Chondrocyte (in vitro differentiated cells): ENCODE data around the gene CTDP1. TPM values are rescaled to one million over a fixed set of nuclear protein-coding genes. Genes with fewer than 3 reads are reported as not detected.

Source experiments
- DNase-seq: peaks from one replicate; pipeline ENCODE4 v3.0.0; 2021; ENCODE audit warnings: mixed read lengths, low spot score
- H3K27ac Mint-ChIP-seq: one replicate; pipeline ENCODE4 v1.8.0; 2021; ENCODE audit warnings: mild to moderate bottlenecking, moderate library complexity, mixed read lengths; ENCODE audit not compliant: unreplicated experiment
- H3K27me3 Mint-ChIP-seq: 2 replicates; pipeline ENCODE4 v1.8.0; 2021; ENCODE audit warnings: low read depth, mixed read lengths
- H3K36me3 Mint-ChIP-seq: 2 replicates; pipeline ENCODE4 v1.8.0; 2021; ENCODE audit warnings: low read depth, mixed read lengths
- H3K4me1 Mint-ChIP-seq: 2 replicates; pipeline ENCODE4 v1.8.0; 2021; ENCODE audit warnings: low read depth, mild to moderate bottlenecking, mixed read lengths
- H3K4me3 Mint-ChIP-seq: one replicate; pipeline ENCODE4 v1.8.0; 2021; ENCODE audit warnings: mild to moderate bottlenecking, moderate library complexity, mixed read lengths; ENCODE audit not compliant: unreplicated experiment
- H3K9me3 Mint-ChIP-seq: 2 replicates; pipeline ENCODE4 v1.8.0; 2021; ENCODE audit warnings: low read depth, mixed read lengths
- total RNA-seq: library from RNA; stranded (reverse); gene quantifications from 3 replicates; pipeline ENCODE4 v1.2.1, GENCODE V29; 2021
- TF ChIP-seq, protein P1 (sequence below): fragments of 200-600 bp; sonication (generic); IDR thresholded peaks from 2 replicates; pipeline ENCODE4 v1.5.0; 2021; ENCODE audit warnings: antibody characterized with exemption, mild to moderate bottlenecking, moderate library complexity

The CTDP1 gene
- total RNA-seq, 1 donor from 2014 or later = 21.0 TPM

DNA sequence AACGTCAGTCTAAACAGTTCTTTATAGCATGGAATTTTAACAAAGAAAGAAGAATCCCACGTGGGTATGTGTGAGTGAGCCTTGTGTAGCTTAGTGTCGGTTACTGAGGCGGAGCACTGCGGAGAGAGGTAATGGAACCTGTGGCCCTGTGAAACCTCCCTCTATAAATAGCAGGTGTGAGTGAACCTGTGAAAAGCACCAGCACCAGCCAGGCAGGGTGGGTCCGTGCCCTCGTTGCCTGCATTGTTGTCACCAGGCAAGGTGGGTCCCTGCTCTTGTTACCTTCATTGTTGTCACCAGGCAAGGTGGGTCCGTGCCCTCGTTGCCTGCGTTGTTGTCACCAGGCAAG is 4.7 kb downstream of the CTDP1 start:
- H3K27ac Mint-ChIP-seq = no peak overlapping the region
- no peaks in the 10 kb centered on the region for H3K27me3 Mint-ChIP-seq
- DNase-seq = no peak
- no peaks in the 10 kb centered on the region for H3K9me3 Mint-ChIP-seq
- TF ChIP-seq, protein P1, sequence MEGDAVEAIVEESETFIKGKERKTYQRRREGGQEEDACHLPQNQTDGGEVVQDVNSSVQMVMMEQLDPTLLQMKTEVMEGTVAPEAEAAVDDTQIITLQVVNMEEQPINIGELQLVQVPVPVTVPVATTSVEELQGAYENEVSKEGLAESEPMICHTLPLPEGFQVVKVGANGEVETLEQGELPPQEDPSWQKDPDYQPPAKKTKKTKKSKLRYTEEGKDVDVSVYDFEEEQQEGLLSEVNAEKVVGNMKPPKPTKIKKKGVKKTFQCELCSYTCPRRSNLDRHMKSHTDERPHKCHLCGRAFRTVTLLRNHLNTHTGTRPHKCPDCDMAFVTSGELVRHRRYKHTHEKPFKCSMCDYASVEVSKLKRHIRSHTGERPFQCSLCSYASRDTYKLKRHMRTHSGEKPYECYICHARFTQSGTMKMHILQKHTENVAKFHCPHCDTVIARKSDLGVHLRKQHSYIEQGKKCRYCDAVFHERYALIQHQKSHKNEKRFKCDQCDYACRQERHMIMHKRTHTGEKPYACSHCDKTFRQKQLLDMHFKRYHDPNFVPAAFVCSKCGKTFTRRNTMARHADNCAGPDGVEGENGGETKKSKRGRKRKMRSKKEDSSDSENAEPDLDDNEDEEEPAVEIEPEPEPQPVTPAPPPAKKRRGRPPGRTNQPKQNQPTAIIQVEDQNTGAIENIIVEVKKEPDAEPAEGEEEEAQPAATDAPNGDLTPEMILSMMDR = no peak
- no peak overlapping the region for H3K4me3 Mint-ChIP-seq
- H3K36me3 Mint-ChIP-seq = no peaks in the 10 kb centered on the region
- peaks cover 38% of the 10 kb centered on the region for H3K4me1 Mint-ChIP-seq

DNA sequence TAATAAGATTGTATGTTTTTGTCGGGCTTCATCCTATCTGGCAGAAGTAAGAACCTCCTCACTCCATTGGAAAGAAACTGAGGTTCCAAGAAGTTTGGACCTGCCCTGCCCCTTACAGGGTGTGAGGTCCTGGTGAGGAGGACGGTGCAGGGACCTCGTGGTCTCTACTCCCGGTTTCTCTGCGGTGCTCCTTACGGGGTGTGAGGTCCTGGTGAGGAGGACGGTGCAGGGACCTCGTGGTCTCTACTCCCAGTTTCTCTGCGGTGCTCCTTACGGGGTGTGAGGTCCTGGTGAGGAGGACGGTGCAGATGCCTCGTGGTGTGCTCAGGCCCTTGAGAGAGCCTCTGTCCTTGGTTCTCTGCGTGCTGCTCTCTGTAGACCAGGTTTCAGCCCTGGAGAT is 5.2 kb downstream of the CTDP1 start:
- H3K4me1 Mint-ChIP-seq = peaks cover 38% of the 10 kb centered on the region
- TF ChIP-seq, protein P1 = no peak
- no peaks in the 10 kb centered on the region for H3K9me3 Mint-ChIP-seq
- no peak for DNase-seq
- no peaks in the 10 kb centered on the region for H3K27me3 Mint-ChIP-seq
- H3K4me3 Mint-ChIP-seq = no peak overlapping the region
- H3K27ac Mint-ChIP-seq = peak overlapping the region; percentile 2
- no peaks in the 10 kb centered on the region for H3K36me3 Mint-ChIP-seq

DNA sequence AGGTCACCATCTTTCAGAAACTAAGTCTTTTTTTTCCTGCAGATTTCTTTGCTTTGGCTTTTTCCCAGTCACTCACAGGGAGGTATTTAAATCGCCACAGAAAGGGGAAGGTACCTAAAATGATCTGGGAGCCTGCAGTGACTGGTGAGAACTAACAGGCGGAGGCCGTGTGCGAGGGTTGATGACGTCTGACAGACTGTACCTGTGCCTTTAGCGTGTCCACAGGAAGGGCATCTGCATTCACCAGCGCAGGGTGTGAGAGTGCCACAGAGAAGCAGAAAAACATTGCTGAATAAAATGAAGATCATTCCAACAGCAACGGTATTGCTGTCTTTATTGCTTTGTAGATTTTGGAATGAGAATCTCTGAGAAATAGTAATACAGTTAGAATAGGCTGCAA is 5.7 kb downstream of the CTDP1 start:
- Mint-ChIP-seq H3K9me3 (no peaks in the 10 kb centered on the region), H3K4me3 (no peak overlapping the region), H3K27ac (peak overlapping the region; percentile 59), H3K27me3 (no peaks in the 10 kb centered on the region), H3K4me1 (peaks cover 38% of the 10 kb centered on the region), H3K36me3 (no peaks in the 10 kb centered on the region)
- DNase-seq = no peak
- TF ChIP-seq, protein P1 = no peak

DNA sequence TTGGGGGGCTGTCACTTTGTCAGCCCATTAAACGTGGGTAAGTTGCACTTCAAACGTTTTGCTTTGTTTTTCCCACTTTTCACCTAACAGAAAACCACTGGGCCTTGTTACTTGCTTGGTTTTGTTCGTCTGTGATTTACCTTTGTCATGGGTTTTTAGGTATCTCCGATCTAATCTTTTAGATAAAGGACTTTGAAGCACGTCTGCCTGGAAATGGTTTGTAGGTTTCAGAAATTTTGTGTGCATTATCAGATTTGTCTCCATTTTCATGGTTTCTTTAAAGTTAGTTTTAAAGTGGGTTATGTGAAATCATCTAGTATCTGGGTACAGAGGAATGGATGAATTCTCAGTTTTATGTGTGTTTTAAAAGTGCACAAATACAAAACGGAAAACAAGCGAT is 6.4 kb downstream of the CTDP1 start:
- TF ChIP-seq, protein P1 = no peak
- Mint-ChIP-seq H3K4me3 (no peak overlapping the region), H3K27ac (no peak overlapping the region), H3K36me3 (no peaks in the 10 kb centered on the region), H3K4me1 (peaks cover 31% of the 10 kb centered on the region), H3K9me3 (no peaks in the 10 kb centered on the region), H3K27me3 (no peaks in the 10 kb centered on the region)
- no peak for DNase-seq

DNA sequence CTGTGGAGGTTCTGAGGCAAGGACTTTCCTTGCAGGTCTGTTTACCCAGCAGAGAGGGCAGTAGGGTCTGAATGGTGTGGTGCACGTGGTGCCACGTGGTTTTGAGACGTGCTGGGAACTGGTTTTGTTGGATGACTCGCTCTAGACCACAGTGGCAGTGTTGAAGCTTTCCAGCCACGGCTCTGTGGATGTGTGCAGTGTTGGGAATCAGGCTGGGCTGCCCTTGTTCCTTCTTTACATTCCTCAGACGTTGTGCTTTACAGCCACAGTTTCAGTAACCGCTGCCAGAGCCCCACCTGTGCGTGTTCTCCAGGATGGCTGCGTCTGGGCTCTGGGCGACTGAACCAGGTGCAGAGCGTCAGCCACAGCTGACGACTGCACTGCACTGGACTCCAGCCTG is 8.2 kb downstream of the CTDP1 start:
- Mint-ChIP-seq H3K4me1 (peaks cover 22% of the 10 kb centered on the region), H3K9me3 (no peaks in the 10 kb centered on the region), H3K4me3 (no peak overlapping the region), H3K27ac (peak overlapping the region; percentile 41), H3K27me3 (no peaks in the 10 kb centered on the region), H3K36me3 (no peaks in the 10 kb centered on the region)
- TF ChIP-seq, protein P1 = no peak
- no peak for DNase-seq
